Activated T-helper 17 cell treated with anti-CD3 and anti-CD28 coated beads, Interleukin-2, amount 50 U/mL, for 72 hours (primary cell): ENCODE results near the gene FGD4. TPM values are rescaled to one million over a fixed set of nuclear protein-coding genes. Genes with fewer than 3 reads are reported as not detected.

Experiments
- ATAC-seq: fragments of 150-1000 bp; cut with Tn5 transposase; replicated peaks from 2 replicates; pipeline ENCODE4 v1.10.0; 2021; ENCODE audit warnings: mild to moderate bottlenecking, moderate library complexity
- H3K27ac Mint-ChIP-seq: one replicate; pipeline ENCODE4 v1.8.0; 2022; ENCODE audit warnings: mixed read lengths
- H3K27me3 Mint-ChIP-seq: one replicate; pipeline ENCODE4 v1.8.0; 2022; ENCODE audit warnings: mixed read lengths
- H3K36me3 Mint-ChIP-seq: one replicate; pipeline ENCODE4 v1.8.0; 2022; ENCODE audit warnings: low read depth, mild to moderate bottlenecking, mixed read lengths
- H3K4me1 Mint-ChIP-seq: one replicate; pipeline ENCODE4 v1.8.0; 2022; ENCODE audit warnings: mixed read lengths
- H3K4me3 Mint-ChIP-seq: one replicate; pipeline ENCODE4 v1.8.0; 2022; ENCODE audit warnings: mild to moderate bottlenecking, mixed read lengths
- H3K9me3 Mint-ChIP-seq: one replicate; pipeline ENCODE4 v1.8.0; 2022; ENCODE audit warnings: mixed read lengths
- total RNA-seq, 2 donors: library from RNA; stranded (reverse); gene quantifications; one replicate each; pipeline ENCODE4 v1.2.3, GENCODE V29; 2022

The FGD4 gene
- total RNA-seq, 2 donors from 2014 or later = 0.21 to 0.32 TPM

- peaks cover 5% of the 10 kb centered on the region for H3K36me3 Mint-ChIP-seq
- no peak for ATAC-seq
- no peak overlapping the region for H3K4me3 Mint-ChIP-seq
- no peaks in the 10 kb centered on the region for H3K4me1 Mint-ChIP-seq
- no peak overlapping the region for H3K27ac Mint-ChIP-seq
- H3K27me3 Mint-ChIP-seq = peaks cover 16% of the 10 kb centered on the region
- peaks cover 11% of the 10 kb centered on the region for H3K9me3 Mint-ChIP-seq
These were observed 31.7 kb downstream of the FGD4 start for GRCh38 chr12:32431025-32431424.

- H3K9me3 Mint-ChIP-seq = no peaks in the 10 kb centered on the region
- H3K27ac Mint-ChIP-seq = no peak overlapping the region
- ATAC-seq = no peak
- no peak overlapping the region for H3K4me3 Mint-ChIP-seq
- no peaks in the 10 kb centered on the region for H3K36me3 Mint-ChIP-seq
- H3K4me1 Mint-ChIP-seq = no peaks in the 10 kb centered on the region
- H3K27me3 Mint-ChIP-seq = no peaks in the 10 kb centered on the region
These were observed 36.8 kb downstream of the FGD4 start for GRCh38 chr12:32435921-32436705.

- Mint-ChIP-seq H3K27me3 (no peaks in the 10 kb centered on the region), H3K36me3 (no peaks in the 10 kb centered on the region), H3K4me1 (no peaks in the 10 kb centered on the region), H3K9me3 (no peaks in the 10 kb centered on the region), H3K27ac (no peak overlapping the region), H3K4me3 (no peak overlapping the region)
- ATAC-seq = no peak
These were observed 37.7 kb downstream of the FGD4 start for GRCh38 chr12:32437095-32437515.

GRCh38 chr12:32440120-32440865 is 40.9 kb downstream of the FGD4 start:
- H3K4me3 Mint-ChIP-seq = no peak overlapping the region
- no peak for ATAC-seq
- no peak overlapping the region for H3K27ac Mint-ChIP-seq
- no peaks in the 10 kb centered on the region for H3K36me3 Mint-ChIP-seq
- H3K4me1 Mint-ChIP-seq = no peaks in the 10 kb centered on the region
- no peaks in the 10 kb centered on the region for H3K9me3 Mint-ChIP-seq
- no peaks in the 10 kb centered on the region for H3K27me3 Mint-ChIP-seq

GRCh38 chr12:32443491-32443890 is 44.1 kb downstream of the FGD4 start:
- H3K36me3 Mint-ChIP-seq = no peaks in the 10 kb centered on the region
- H3K4me1 Mint-ChIP-seq = no peaks in the 10 kb centered on the region
- no peak overlapping the region for H3K4me3 Mint-ChIP-seq
- H3K27me3 Mint-ChIP-seq = no peaks in the 10 kb centered on the region
- no peaks in the 10 kb centered on the region for H3K9me3 Mint-ChIP-seq
- no peak for ATAC-seq
- H3K27ac Mint-ChIP-seq = no peak overlapping the region

- no peak overlapping the region for H3K27ac Mint-ChIP-seq
- no peak overlapping the region for H3K4me3 Mint-ChIP-seq
- H3K4me1 Mint-ChIP-seq = no peaks in the 10 kb centered on the region
- no peaks in the 10 kb centered on the region for H3K9me3 Mint-ChIP-seq
- ATAC-seq = no peak
- H3K27me3 Mint-ChIP-seq = no peaks in the 10 kb centered on the region
- no peaks in the 10 kb centered on the region for H3K36me3 Mint-ChIP-seq
These were observed 45.5 kb downstream of the FGD4 start for GRCh38 chr12:32444895-32445294.

GRCh38 chr12:32445356-32445755 is 46.0 kb downstream of the FGD4 start:
- Mint-ChIP-seq H3K27me3 (no peaks in the 10 kb centered on the region), H3K27ac (no peak overlapping the region), H3K9me3 (no peaks in the 10 kb centered on the region), H3K4me1 (no peaks in the 10 kb centered on the region), H3K4me3 (no peak overlapping the region), H3K36me3 (no peaks in the 10 kb centered on the region)
- ATAC-seq = no peak

GRCh38 chr12:32446316-32447119 is 47.2 kb downstream of the FGD4 start:
- H3K27me3 Mint-ChIP-seq = no peaks in the 10 kb centered on the region
- H3K36me3 Mint-ChIP-seq = no peaks in the 10 kb centered on the region
- no peak for ATAC-seq
- H3K9me3 Mint-ChIP-seq = no peaks in the 10 kb centered on the region
- no peak overlapping the region for H3K27ac Mint-ChIP-seq
- H3K4me1 Mint-ChIP-seq = no peaks in the 10 kb centered on the region
- H3K4me3 Mint-ChIP-seq = no peak overlapping the region

- Mint-ChIP-seq H3K27me3 (no peaks in the 10 kb centered on the region), H3K27ac (no peak overlapping the region), H3K9me3 (no peaks in the 10 kb centered on the region), H3K4me1 (no peaks in the 10 kb centered on the region), H3K36me3 (no peaks in the 10 kb centered on the region), H3K4me3 (no peak overlapping the region)
- peak; percentile 62 for ATAC-seq
These were observed 49.2 kb downstream of the FGD4 start for GRCh38 chr12:32448586-32448985.

- Mint-ChIP-seq H3K36me3 (no peaks in the 10 kb centered on the region), H3K27ac (no peak overlapping the region), H3K9me3 (no peaks in the 10 kb centered on the region), H3K4me1 (no peaks in the 10 kb centered on the region), H3K27me3 (peaks cover 3% of the 10 kb centered on the region), H3K4me3 (no peak overlapping the region)
- no peak for ATAC-seq
These were observed 51.0 kb downstream of the FGD4 start for GRCh38 chr12:32450363-32450762.

- peaks cover 3% of the 10 kb centered on the region for H3K27me3 Mint-ChIP-seq
- H3K4me1 Mint-ChIP-seq = no peaks in the 10 kb centered on the region
- no peak overlapping the region for H3K27ac Mint-ChIP-seq
- no peak for ATAC-seq
- no peak overlapping the region for H3K4me3 Mint-ChIP-seq
- H3K9me3 Mint-ChIP-seq = no peaks in the 10 kb centered on the region
- no peaks in the 10 kb centered on the region for H3K36me3 Mint-ChIP-seq
These were observed 51.4 kb downstream of the FGD4 start for GRCh38 chr12:32450768-32451167.

GRCh38 chr12:32451816-32452215 is 52.5 kb downstream of the FGD4 start:
- Mint-ChIP-seq H3K27ac (no peak overlapping the region), H3K4me3 (no peak overlapping the region), H3K27me3 (peaks cover 3% of the 10 kb centered on the region), H3K9me3 (no peaks in the 10 kb centered on the region), H3K36me3 (no peaks in the 10 kb centered on the region), H3K4me1 (no peaks in the 10 kb centered on the region)
- no peak for ATAC-seq

- no peak for ATAC-seq
- no peaks in the 10 kb centered on the region for H3K4me1 Mint-ChIP-seq
- no peak overlapping the region for H3K27ac Mint-ChIP-seq
- peaks cover 3% of the 10 kb centered on the region for H3K27me3 Mint-ChIP-seq
- H3K36me3 Mint-ChIP-seq = no peaks in the 10 kb centered on the region
- no peak overlapping the region for H3K4me3 Mint-ChIP-seq
- H3K9me3 Mint-ChIP-seq = no peaks in the 10 kb centered on the region
These were observed 54.7 kb downstream of the FGD4 start for GRCh38 chr12:32454075-32454474.

- H3K4me3 Mint-ChIP-seq = no peak overlapping the region
- no peaks in the 10 kb centered on the region for H3K36me3 Mint-ChIP-seq
- H3K27ac Mint-ChIP-seq = no peak overlapping the region
- H3K4me1 Mint-ChIP-seq = no peaks in the 10 kb centered on the region
- H3K27me3 Mint-ChIP-seq = peaks cover 3% of the 10 kb centered on the region
- H3K9me3 Mint-ChIP-seq = no peaks in the 10 kb centered on the region
- no peak for ATAC-seq
These were observed 55.5 kb downstream of the FGD4 start for GRCh38 chr12:32454866-32455265.
